Vagina (tissue), 2 donors: Measurements from ENCODE around the gene KLF6. TPM values are rescaled to one million over a fixed set of nuclear protein-coding genes. Genes with fewer than 3 reads are reported as not detected.

Source experiments
- DNase-seq, 2 donors: peaks; one replicate each; pipeline ENCODE4 v3.0.0-alpha.2; 2017; ENCODE audit errors: extremely low spot score in 2 of 2
- H3K27ac ChIP-seq: fragments of 200-600 bp; sonication (generic); one replicate; pipeline ENCODE4 v1.5.1; 2019
- H3K27me3 ChIP-seq: fragments of 200-600 bp; sonication (generic); one replicate; pipeline ENCODE4 v1.5.1; 2019
- H3K36me3 ChIP-seq, 2 donors: fragments of 200-600 bp; sonication (generic); one replicate each; pipeline ENCODE4 v1.5.1; 2017 to 2019
- H3K4me1 ChIP-seq: fragments of 200-600 bp; sonication (generic); one replicate; pipeline ENCODE4 v1.5.1; 2019
- H3K4me3 ChIP-seq, 2 donors: fragments of 200-600 bp; sonication (generic); 1 replicate in 1 of 2; 2 replicates in 1 of 2; pipeline ENCODE4 v1.5.1; 2016 to 2019
- H3K9me3 ChIP-seq: fragments of 200-600 bp; sonication (generic); one replicate; pipeline ENCODE4 v1.5.1; 2019
- CTCF ChIP-seq, 3 experiments: fragments of 450-650 bp in 2 of 3; fragments of 200-600 bp in 1 of 3; sonication (generic) in 1 of 3; IDR thresholded peaks; one replicate each; pipeline ENCODE4 v1.5.1; 2017 to 2019; ENCODE audit warnings: antibody characterized with exemption in 3 of 3, mild to moderate bottlenecking in 2 of 3, moderate library complexity in 2 of 3
- POLR2A ChIP-seq, 2 donors: fragments of 450-650 bp; IDR thresholded peaks; one replicate each; pipeline ENCODE4 v1.6.1; 2017; ENCODE audit warnings: antibody characterized with exemption in 2 of 2, mild to moderate bottlenecking in 2 of 2, moderate library complexity in 2 of 2
- POLR2AphosphoS5 ChIP-seq, 2 donors: sonication (generic); formaldehyde crosslinking; IDR thresholded peaks; one replicate each; pipeline ENCODE4 v1.9.0; 2017; ENCODE audit warnings: antibody characterized with exemption in 2 of 2, mild to moderate bottlenecking in 2 of 2, low read depth in 1 of 2; ENCODE audit not compliant: insufficient read depth in 1 of 2
- intact Hi-C: fragments of 100-400 bp; cut with DNase I; formaldehyde crosslinking; loops from one replicate; pipeline ENCODE4 v1.15.1; 2023
- total RNA-seq: library from RNA; depleted of rRNA; stranded (reverse); fragments of >200 nt; gene quantifications from one replicate; pipeline ENCODE4 v1.2.3, GENCODE V29; 2016

The KLF6 gene
- total RNA-seq, 1 donor from 2014 or later, result 145 TPM

- H3K4me3 ChIP-seq, result peak overlapping the region; percentile 44 to 48
- TF ChIP-seq POLR2AphosphoS5 (IDR thresholded peaks at IDR 0.05; ENCODE audit: insufficient read depth in 1 of 2, low read depth in 1 of 2) (no peak), POLR2A (IDR thresholded peaks at IDR 0.05) (no peak), CTCF (IDR thresholded peaks at IDR 0.05) (no peak)
- no peak for DNase-seq
- peak overlapping the region; percentile 87 for H3K27ac ChIP-seq
- H3K4me1 ChIP-seq, result peaks cover 23% of the 10 kb centered on the region
- intact Hi-C loops, result no loop called here
- H3K27me3 ChIP-seq, result no peaks in the 10 kb centered on the region
- H3K9me3 ChIP-seq, result no peaks in the 10 kb centered on the region
- H3K36me3 ChIP-seq, result no peaks in the 10 kb centered on the region
These were observed 42.9 kb upstream of the KLF6 start for GRCh38 chr10:3827768-3828403.

GRCh38 chr10:3827266-3827665 is 42.3 kb upstream of the KLF6 start:
- no peak for TF ChIP-seq CTCF (IDR thresholded peaks at IDR 0.05)
- Histone ChIP-seq H3K27ac (peak overlapping the region; percentile 87), H3K36me3 (no peaks in the 10 kb centered on the region), H3K4me3 (no peak overlapping the region), H3K27me3 (no peaks in the 10 kb centered on the region), H3K4me1 (peaks cover 23% of the 10 kb centered on the region), H3K9me3 (no peaks in the 10 kb centered on the region)
- no peak for DNase-seq
- intact Hi-C loops, result no loop called here

- no peak overlapping the region for H3K4me3 ChIP-seq
- no peaks in the 10 kb centered on the region for H3K9me3 ChIP-seq
- peak overlapping the region; percentile 26 for H3K27ac ChIP-seq
- TF ChIP-seq POLR2A (IDR thresholded peaks at IDR 0.05) (no peak), CTCF (IDR thresholded peaks at IDR 0.05) (no peak), POLR2AphosphoS5 (IDR thresholded peaks at IDR 0.05; ENCODE audit: insufficient read depth in 1 of 2, low read depth in 1 of 2) (no peak)
- no peak for DNase-seq
- H3K4me1 ChIP-seq, result peaks cover 16% of the 10 kb centered on the region
- no peaks in the 10 kb centered on the region for H3K36me3 ChIP-seq
- intact Hi-C loops, result no loop called here
- H3K27me3 ChIP-seq, result no peaks in the 10 kb centered on the region
These were observed 40.9 kb upstream of the KLF6 start for GRCh38 chr10:3825862-3826351.

GRCh38 chr10:3825244-3825643 is 40.2 kb upstream of the KLF6 start:
- Histone ChIP-seq H3K27ac (peak overlapping the region; percentile 26), H3K4me1 (peaks cover 14% of the 10 kb centered on the region), H3K27me3 (no peaks in the 10 kb centered on the region), H3K4me3 (no peak overlapping the region), H3K36me3 (no peaks in the 10 kb centered on the region), H3K9me3 (no peaks in the 10 kb centered on the region)
- DNase-seq, result no peak
- TF ChIP-seq POLR2A (IDR thresholded peaks at IDR 0.05) (no peak), CTCF (IDR thresholded peaks at IDR 0.05) (no peak)
- intact Hi-C loops, result no loop called here

- no peak for DNase-seq
- no peak for TF ChIP-seq POLR2AphosphoS5 (IDR thresholded peaks at IDR 0.05; ENCODE audit: insufficient read depth in 1 of 2, low read depth in 1 of 2)
- TF ChIP-seq CTCF (IDR thresholded peaks at IDR 0.05), result no peak
- no peak for TF ChIP-seq POLR2A (IDR thresholded peaks at IDR 0.05)
- Histone ChIP-seq H3K9me3 (no peaks in the 10 kb centered on the region), H3K4me1 (peaks cover 5% of the 10 kb centered on the region), H3K27ac (no peak overlapping the region), H3K36me3 (no peaks in the 10 kb centered on the region), H3K27me3 (no peaks in the 10 kb centered on the region), H3K4me3 (no peak overlapping the region)
- intact Hi-C loops, result no loop called here
These were observed 37.7 kb upstream of the KLF6 start for GRCh38 chr10:3822541-3823330.
